Spleen (tissue), 11 donors: ENCODE measurements around the gene BMF. TPM values are rescaled to one million over a fixed set of nuclear protein-coding genes. Genes with fewer than 3 reads are reported as not detected.
A peak's percentile ranks its signal among the peaks of the same experiment; 100 is the strongest.

Experiments
- DNase-seq: peaks from one replicate; pipeline ENCODE4 v3.0.0-alpha.2; 2020
- H3K27ac ChIP-seq, 8 donors: fragments of 200-600 bp; sonication (generic) in 7 of 8; 1 replicate in 4 of 8; 2 replicates in 4 of 8; pipeline versions ENCODE4 v1.5.0 to v1.8.0; 2016 to 2021; ENCODE audit warnings: inconsistent platforms in 4 of 8, mild to moderate bottlenecking in 4 of 8, moderate library complexity in 1 of 8
- H3K27me3 ChIP-seq, 7 donors: fragments of 200-600 bp; sonication (generic) in 6 of 7; replicated peaks in 1 of 7; 1 replicate in 4 of 7; 2 replicates in 3 of 7; pipeline versions ENCODE4 v1.5.0 to v1.8.0; 2016 to 2021; ENCODE audit warnings: inconsistent platforms in 3 of 7, mild to moderate bottlenecking in 1 of 7
- H3K36me3 ChIP-seq, 6 donors: fragments of 200-600 bp; sonication (generic) in 5 of 6; 1 replicate in 4 of 6; 2 replicates in 2 of 6; pipeline versions ENCODE4 v1.5.0 to v1.8.0; 2016 to 2021; ENCODE audit warnings: inconsistent platforms in 2 of 6
- H3K4me1 ChIP-seq, 6 donors: fragments of 200-600 bp; sonication (generic) in 5 of 6; 1 replicate in 3 of 6; 2 replicates in 3 of 6; pipeline versions ENCODE4 v1.5.0 to v1.8.0; 2016 to 2021; ENCODE audit warnings: inconsistent platforms in 3 of 6
- H3K4me3 ChIP-seq, 8 donors: fragments of 200-600 bp; sonication (generic) in 7 of 8; 1 replicate in 4 of 8; 2 replicates in 4 of 8; pipeline versions ENCODE4 v1.5.0 to v1.8.0; 2016 to 2021; ENCODE audit warnings: inconsistent platforms in 4 of 8, mild to moderate bottlenecking in 4 of 8, moderate library complexity in 2 of 8
- H3K9me3 ChIP-seq, 8 donors: fragments of 200-600 bp; sonication (generic) in 7 of 8; 1 replicate in 4 of 8; 2 replicates in 4 of 8; pipeline versions ENCODE4 v1.5.0 to v1.8.0; 2016 to 2021; ENCODE audit warnings: inconsistent platforms in 4 of 8
- CTCF ChIP-seq, 11 experiments: fragments of 200-600 bp in 7 of 11; fragments of 450-650 bp in 4 of 11; sonication (generic) in 4 of 11; IDR thresholded peaks in 8 of 11; conservative IDR thresholded peaks in 3 of 11; 1 replicate in 7 of 11; 2 replicates in 4 of 11; pipeline versions ENCODE4 v1.4.0 to v1.8.0; 2016 to 2021; ENCODE audit warnings: antibody characterized with exemption in 11 of 11, inconsistent platforms in 4 of 11, mild to moderate bottlenecking in 1 of 11
- POLR2A ChIP-seq, 3 donors: fragments of 450-650 bp; IDR thresholded peaks; one replicate each; pipeline ENCODE4 v1.5.1; 2017; ENCODE audit warnings: antibody characterized with exemption in 3 of 3, mild to moderate bottlenecking in 1 of 3
- POLR2AphosphoS5 ChIP-seq, 3 donors: sonication (generic); formaldehyde crosslinking; IDR thresholded peaks; one replicate each; pipeline ENCODE4 v1.5.1; 2017; ENCODE audit warnings: antibody characterized with exemption in 3 of 3
- WGBS, 5 donors: extraction: QIAGEN DNeasy Blood & Tissue Kit in 3 of 5; methylation state at CpG; one replicate each; pipeline versions ENCODE4 v1.1.5 to v1.1.7; 2013 to 2018; 5-methylcytosine and 5-hydroxymethylcytosine counted together
- intact Hi-C: fragments of 100-400 bp; cut with DNase I; formaldehyde crosslinking; loops from one replicate; pipeline ENCODE4 v1.15.0; 2023; ENCODE audit warnings: low total_unique reads
- polyA plus RNA-seq, 3 donors: library from polyadenylated mRNA; stranded (reverse); fragments of 200-250 nt; gene quantifications; one replicate each; pipeline ENCODE4 v1.2.1, GENCODE V29; 2013
- total RNA-seq, 7 donors: library from RNA; depleted of rRNA in 3 of 7; stranded (reverse); fragments of >200 nt in 3 of 7; fragmentation: NEBNext Ultra II Directional in 4 of 7; extraction: Animal tissue kit (Norgen Biotek cat#: 25700) in 4 of 7; gene quantifications; one replicate each; pipeline versions ENCODE4 v1.1.0 to v1.2.1, GENCODE V29; 2016 to 2021
- donor health status: healthy with polysubstance abuse.
- donor health status: DM: no; HTN: no; CAD: no; lungs with moderate emphysema.
- donor health status: DM: no; HTN: no; CAD: no.
- donor health status: Bipolar disorder and iron deficiency.
- donor health status: healthy.
- donor health status: DM: no; HTN: no; CAD: no.
- donor health status: DM: yes; HTN: yes; CAD: no.

Gene BMF
- total and polyA plus RNA-seq, 10 donors = 16.9 to 77.9 (median 33.3) TPM

GRCh38 chr15:40091861-40092255, 16.8 kb downstream of the BMF start:
- Histone ChIP-seq H3K36me3 (peaks cover 0 to 48% (median 10%) of the 10 kb centered on the region in 6 donors), H3K27ac (peak overlapping the region in 5 of 8 donors; percentile 34 to 91 (median 87)), H3K4me3 (no peak overlapping the region), H3K9me3 (no peaks in the 10 kb centered on the region), H3K4me1 (peaks cover 23 to 93% (median 62%) of the 10 kb centered on the region in 6 donors), H3K27me3 (no peaks in the 10 kb centered on the region)
- intact Hi-C loops = no loop called here
- DNase-seq = no peak
- TF ChIP-seq POLR2A (IDR thresholded peaks at IDR 0.05) (no peak), POLR2AphosphoS5 (IDR thresholded peaks at IDR 0.05) (no peak), CTCF (IDR thresholded peaks at IDR 0.05 in 8 of 11, conservative IDR thresholded peaks at IDR 0.05 in 3 of 11) (no peak)
- 49 to 64% (median 58%) methylated on average over 6 of the region's 6 CpGs for WGBS, 5 donors

- peaks cover 0 to 48% (median 10%) of the 10 kb centered on the region in 6 donors for H3K36me3 ChIP-seq
- H3K4me3 ChIP-seq = no peak overlapping the region
- H3K27me3 ChIP-seq = no peaks in the 10 kb centered on the region
- peaks cover 23 to 83% (median 52%) of the 10 kb centered on the region in 6 donors for H3K4me1 ChIP-seq
- TF ChIP-seq POLR2A (IDR thresholded peaks at IDR 0.05) (no peak), POLR2AphosphoS5 (IDR thresholded peaks at IDR 0.05) (no peak), CTCF (IDR thresholded peaks at IDR 0.05 in 8 of 11, conservative IDR thresholded peaks at IDR 0.05 in 3 of 11) (no peak)
- peak overlapping the region in 6 of 8 donors; percentile 4 to 89 (median 60) for H3K27ac ChIP-seq
- no peaks in the 10 kb centered on the region for H3K9me3 ChIP-seq
- 88 to 95% (median 93%) methylated on average over 10 to 14 of the region's 14 CpGs for WGBS, 5 donors
- DNase-seq = peak; percentile 62
- intact Hi-C loops = no loop called here
Observed at GRCh38 chr15:40090774-40091455, 17.8 kb downstream of the BMF start.

GRCh38 chr15:40088929-40089755, 19.5 kb downstream of the BMF start:
- no peak overlapping the region for H3K4me3 ChIP-seq
- H3K4me1 ChIP-seq = peaks cover 18 to 65% (median 35%) of the 10 kb centered on the region in 6 donors
- H3K36me3 ChIP-seq = peaks cover 0 to 36% (median 10%) of the 10 kb centered on the region in 6 donors
- peak; percentile 55 for DNase-seq
- TF ChIP-seq POLR2AphosphoS5 (IDR thresholded peaks at IDR 0.05) = no peak
- no peak for TF ChIP-seq POLR2A (IDR thresholded peaks at IDR 0.05)
- no peak for TF ChIP-seq CTCF (IDR thresholded peaks at IDR 0.05 in 8 of 11, conservative IDR thresholded peaks at IDR 0.05 in 3 of 11)
- H3K27ac ChIP-seq = peak overlapping the region in 1 of 8 donors; percentile 29
- no peaks in the 10 kb centered on the region for H3K9me3 ChIP-seq
- intact Hi-C loops = no loop called here
- 62 to 80% (median 70%) methylated on average over 7 of the region's 7 CpGs for WGBS, 5 donors
- no peaks in the 10 kb centered on the region for H3K27me3 ChIP-seq
